ENCODE measurements around the gene CCDC177.

The CCDC177 gene

DNA sequence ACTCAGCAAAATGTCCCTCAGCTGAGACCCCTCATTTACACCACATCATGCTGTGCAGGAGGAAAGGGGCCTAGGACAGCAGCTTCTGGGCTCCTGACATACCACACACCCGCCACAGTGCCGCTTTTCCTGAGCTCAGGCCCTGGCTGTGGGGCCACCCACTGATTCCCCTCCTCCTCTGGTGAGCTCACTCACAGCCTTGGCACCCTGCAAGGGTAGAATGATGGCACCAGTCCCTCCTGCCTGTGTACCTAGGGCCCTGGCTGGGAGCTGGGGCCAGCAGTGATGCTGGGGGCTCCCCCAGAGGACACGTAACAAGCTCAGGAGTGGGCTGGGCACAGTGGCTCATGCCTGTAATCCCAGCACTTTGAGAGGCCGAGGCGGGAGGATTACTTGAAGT lies 45.7 kb downstream of the CCDC177 start:
- DNase-seq (ENCODE audit: low spot score), result no peak

DNA sequence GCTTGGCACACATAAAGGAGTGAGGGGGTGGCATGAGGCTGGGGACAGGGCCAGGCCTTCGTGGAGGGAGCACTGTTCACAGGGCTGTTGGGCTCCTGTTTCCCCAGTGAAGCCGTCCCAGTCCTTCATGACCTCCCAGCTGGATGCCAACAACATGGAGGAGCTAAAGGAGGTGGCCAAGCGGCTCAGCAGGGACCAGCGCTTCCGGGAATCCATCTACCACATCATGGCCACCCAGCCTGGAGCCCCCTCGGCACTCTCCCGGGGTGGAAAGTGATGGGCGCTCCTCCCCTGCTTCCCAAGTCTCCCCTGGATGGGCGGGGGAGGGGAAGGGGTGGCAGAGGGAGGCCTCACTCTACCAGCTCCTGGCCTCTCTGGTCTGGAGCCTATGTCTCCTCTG lies 46.5 kb downstream of the CCDC177 start:
- no peak for DNase-seq (ENCODE audit: low spot score)

DNA sequence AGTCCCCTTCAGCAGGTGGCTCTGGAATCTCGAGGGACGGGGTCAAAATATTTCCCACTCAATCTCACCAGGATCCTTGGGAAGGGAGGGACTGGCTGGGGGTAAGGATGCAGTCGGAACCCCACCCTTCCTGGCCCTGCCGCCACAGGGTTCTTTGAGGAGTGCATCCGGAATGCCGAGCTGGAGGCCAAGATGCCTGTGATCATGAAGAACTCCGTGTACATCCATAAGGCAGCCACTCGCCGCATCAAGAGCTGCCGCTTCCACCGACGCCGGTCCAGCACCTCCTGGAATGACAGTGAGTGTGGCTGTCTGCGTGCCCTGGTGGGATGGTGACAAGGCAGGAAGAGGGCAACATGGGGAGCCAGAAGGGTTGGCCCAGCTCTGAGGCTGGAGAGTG lies 47.0 kb downstream of the CCDC177 start:
- DNase-seq (ENCODE audit: low spot score), result no peak

DNA sequence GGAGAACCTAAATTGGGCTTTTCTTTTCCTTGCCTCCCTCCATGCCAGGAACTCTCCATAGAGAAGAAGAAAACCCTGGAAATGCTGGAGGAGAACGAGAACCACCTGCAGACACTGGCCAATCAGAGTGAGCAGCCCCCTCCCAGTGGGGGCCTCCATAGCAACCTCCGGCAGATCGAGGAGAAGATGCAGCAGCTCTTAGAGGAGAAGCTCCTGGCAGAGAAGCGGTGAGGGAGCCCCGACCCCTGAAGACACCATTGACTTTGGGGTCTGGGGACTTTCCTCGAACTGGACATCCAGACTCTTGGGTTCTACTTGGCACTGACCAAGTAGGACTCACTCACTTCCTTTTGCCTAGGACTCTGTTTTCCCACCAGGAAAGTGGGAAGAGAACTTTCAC lies 48.8 kb downstream of the CCDC177 start:
- no peak for DNase-seq (ENCODE audit: low spot score)

DNA sequence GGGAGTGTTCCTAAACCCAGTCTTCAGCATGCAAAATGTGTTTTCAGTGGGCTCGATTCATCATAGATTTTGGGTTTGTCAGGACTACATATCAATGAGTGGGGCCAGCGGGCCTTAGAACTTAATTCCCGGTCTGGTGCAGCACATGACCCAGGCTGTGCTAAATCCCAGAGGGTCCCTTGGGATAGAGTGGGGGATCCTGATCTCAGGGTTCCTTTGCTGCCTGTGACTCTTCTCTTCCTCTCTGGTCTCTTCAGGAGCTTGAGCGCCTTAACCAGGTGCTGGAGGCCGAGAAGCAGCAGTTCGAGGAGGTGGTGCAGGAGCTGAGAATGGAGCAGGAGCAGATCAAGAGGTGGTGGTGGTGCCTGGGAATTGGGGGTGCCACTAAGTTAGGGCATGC lies 52.6 kb downstream of the CCDC177 start:
- DNase-seq (ENCODE audit: low spot score), result no peak

Measured in CD4-positive, alpha-beta T cell treated with Interleukin-15 for 4 hours (primary cell).